ENCODE measurements around the gene ROCK2.
"Not testable (repeated sequence)": the region's sequence is repeated elsewhere in the genome, so short reads cannot be mapped to it uniquely, and the experiment has no call there.

Gene ROCK2

GRCh38 chr2:11340717-11341116, 3.7 kb downstream of the ROCK2 start:
- DNase-seq (ENCODE audit: low read depth): no peak

- no peak for DNase-seq (ENCODE audit: low read depth)
Observed at GRCh38 chr2:11339508-11340083, 4.8 kb downstream of the ROCK2 start.

GRCh38 chr2:11338580-11338979, 5.9 kb downstream of the ROCK2 start:
- DNase-seq (ENCODE audit: low read depth): no peak

GRCh38 chr2:11337909-11338308, 6.5 kb downstream of the ROCK2 start:
- DNase-seq (ENCODE audit: low read depth): no peak

GRCh38 chr2:11336189-11336588, 8.2 kb downstream of the ROCK2 start:
- no peak for DNase-seq (ENCODE audit: low read depth)

GRCh38 chr2:11333427-11334183, 10.8 kb downstream of the ROCK2 start:
- DNase-seq (ENCODE audit: low read depth): no peak

GRCh38 chr2:11332596-11332995, 11.8 kb downstream of the ROCK2 start:
- no peak for DNase-seq (ENCODE audit: low read depth)

- DNase-seq (ENCODE audit: low read depth): no peak
Observed at GRCh38 chr2:11330457-11331142, 13.8 kb downstream of the ROCK2 start.

- DNase-seq (ENCODE audit: low read depth): peak; percentile 55
Observed at GRCh38 chr2:11329776-11330175, 14.7 kb downstream of the ROCK2 start.

- DNase-seq (ENCODE audit: low read depth): not testable (repeated sequence)
Observed at GRCh38 chr2:11328522-11328921, 15.9 kb downstream of the ROCK2 start.

- no peak for DNase-seq (ENCODE audit: low read depth)
Observed at GRCh38 chr2:11327871-11328270, 16.6 kb downstream of the ROCK2 start.

GRCh38 chr2:11326677-11327211, 17.7 kb downstream of the ROCK2 start:
- no peak for DNase-seq (ENCODE audit: low read depth)

GRCh38 chr2:11325961-11326676, 18.3 kb downstream of the ROCK2 start:
- DNase-seq (ENCODE audit: low read depth): no peak

- no peak for DNase-seq (ENCODE audit: low read depth)
Observed at GRCh38 chr2:11321847-11322246, 22.6 kb downstream of the ROCK2 start.

GRCh38 chr2:11320698-11321492, 23.5 kb downstream of the ROCK2 start:
- no peak for DNase-seq (ENCODE audit: low read depth)

GRCh38 chr2:11319939-11320338, 24.5 kb downstream of the ROCK2 start:
- no peak for DNase-seq (ENCODE audit: low read depth)

GRCh38 chr2:11315074-11315705, 29.2 kb downstream of the ROCK2 start:
- DNase-seq (ENCODE audit: low read depth): no peak

- no peak for DNase-seq (ENCODE audit: low read depth)
Observed at GRCh38 chr2:11314487-11314886, 29.9 kb downstream of the ROCK2 start.

GRCh38 chr2:11312770-11313471, 31.5 kb downstream of the ROCK2 start:
- DNase-seq (ENCODE audit: low read depth): no peak

- no peak for DNase-seq (ENCODE audit: low read depth)
Observed at GRCh38 chr2:11311543-11311942, 32.9 kb downstream of the ROCK2 start.
